HEK293 (cell line): Measurements from ENCODE around the gene SUPT3H.

ENCODE experiments used
- CTCF ChIA-PET: fragments of 350-600 bp; formaldehyde crosslinking; extraction: SDS; loops from one replicate; lab custom pipeline; 2021; ENCODE audit warnings: antibody characterized with exemption; lab: Yijun Ruan, JAX
- POLR2A ChIA-PET: fragments of 300-600 bp; formaldehyde crosslinking; extraction: SDS; loops from one replicate; lab custom pipeline; 2020; ENCODE audit warnings: antibody characterized with exemption, inconsistent platforms; lab: Yijun Ruan, JAX
- H3K27ac ChIP-seq: fragments of 200-500 bp; sonication (Bioruptor generic); 2 replicates; pipeline ENCODE4 v1.5.1; 2014; ENCODE audit warnings: low read depth, low read length, control low read depth, inconsistent platforms; ENCODE audit errors: extremely low read depth
- H3K36me3 ChIP-seq, 2 experiments: fragments of 200-500 bp in 1 of 2; sonication (Bioruptor generic) in 1 of 2; 1 replicate in 1 of 2; 2 replicates in 1 of 2; pipeline ENCODE4 v1.5.1; 2014 to 2017; ENCODE audit warnings: inconsistent platforms in 2 of 2, low read length in 2 of 2; ENCODE audit not compliant: control insufficient read depth in 2 of 2, insufficient read depth in 1 of 2
- H3K4me1 ChIP-seq: fragments of 200-500 bp; sonication (Bioruptor generic); 2 replicates; pipeline ENCODE4 v1.5.1; 2014; ENCODE audit warnings: mild to moderate bottlenecking, low read length, inconsistent platforms; ENCODE audit not compliant: control insufficient read depth, insufficient read depth
- H3K4me3 ChIP-seq: 2 replicates; pipeline ENCODE4 v1.5.1; 2011; ENCODE audit warnings: low read depth, mild to moderate bottlenecking, control low read depth, low read length, moderate library complexity
- H3K9me3 ChIP-seq: fragments of 200-500 bp; sonication (Bioruptor generic); 2 replicates; pipeline ENCODE4 v1.5.1; 2014; ENCODE audit warnings: low read depth, low read length, inconsistent platforms; ENCODE audit not compliant: control insufficient read depth, insufficient read depth
- BCL11B ChIP-seq: fragments of 450-650 bp; formaldehyde crosslinking; IDR thresholded peaks from 2 replicates; pipeline ENCODE4 v1.5.1; 2016; ENCODE audit warnings: low read depth, missing biosample characterization, missing genetic modification characterization
- KLF9 ChIP-seq: fragments of 450-650 bp; formaldehyde crosslinking; IDR thresholded peaks from 2 replicates; pipeline ENCODE4 v1.5.1; 2016; ENCODE audit warnings: missing biosample characterization, missing genetic modification characterization, low read depth
- ZBTB20 ChIP-seq: fragments of 450-650 bp; formaldehyde crosslinking; IDR thresholded peaks from 2 replicates; pipeline ENCODE4 v1.5.1; 2016; ENCODE audit warnings: missing biosample characterization, missing genetic modification characterization
- ZBTB8A ChIP-seq: fragments of 450-650 bp; formaldehyde crosslinking; IDR thresholded peaks from 2 replicates; pipeline ENCODE4 v1.5.1; 2016; ENCODE audit warnings: missing biosample characterization, missing genetic modification characterization
- ZFP69B ChIP-seq: fragments of 450-650 bp; formaldehyde crosslinking; IDR thresholded peaks from 2 replicates; pipeline ENCODE4 v1.5.1; 2016; ENCODE audit warnings: missing biosample characterization, missing genetic modification characterization
- ZNF146 ChIP-seq: fragments of 450-650 bp; formaldehyde crosslinking; IDR thresholded peaks from 2 replicates; pipeline ENCODE4 v1.5.1; 2016; ENCODE audit warnings: missing biosample characterization, missing genetic modification characterization
- ZNF2 ChIP-seq: fragments of 450-650 bp; formaldehyde crosslinking; IDR thresholded peaks from 2 replicates; pipeline ENCODE4 v1.5.1; 2016; ENCODE audit warnings: missing biosample characterization, missing genetic modification characterization
- ZNF416 ChIP-seq: fragments of 450-650 bp; formaldehyde crosslinking; IDR thresholded peaks from 2 replicates; pipeline ENCODE4 v1.5.1; 2016; ENCODE audit warnings: missing biosample characterization, missing genetic modification characterization
- ZNF768 ChIP-seq: fragments of 450-650 bp; formaldehyde crosslinking; IDR thresholded peaks from 2 replicates; pipeline ENCODE4 v1.5.1; 2018; ENCODE audit warnings: missing biosample characterization, mild to moderate bottlenecking, missing genetic modification characterization
- ZSCAN23 ChIP-seq: fragments of 450-650 bp; formaldehyde crosslinking; IDR thresholded peaks from 2 replicates; pipeline ENCODE4 v1.5.1; 2016; ENCODE audit warnings: missing biosample characterization, missing genetic modification characterization
- TF ChIP-seq, protein P1 (sequence below): fragments of 450-650 bp; formaldehyde crosslinking; IDR thresholded peaks from 2 replicates; pipeline ENCODE4 v1.5.1; 2016; ENCODE audit warnings: missing biosample characterization, missing genetic modification characterization
- TF ChIP-seq, protein P2 (sequence below): fragments of 450-650 bp; formaldehyde crosslinking; IDR thresholded peaks from 2 replicates; pipeline ENCODE4 v1.5.1; 2016; ENCODE audit warnings: missing biosample characterization, missing genetic modification characterization, low read depth
- TF ChIP-seq, protein P3 (sequence below): fragments of 450-650 bp; formaldehyde crosslinking; IDR thresholded peaks from 2 replicates; pipeline ENCODE4 v1.5.1; 2016; ENCODE audit warnings: missing biosample characterization, missing genetic modification characterization, borderline replicate concordance

Gene SUPT3H

DNA sequence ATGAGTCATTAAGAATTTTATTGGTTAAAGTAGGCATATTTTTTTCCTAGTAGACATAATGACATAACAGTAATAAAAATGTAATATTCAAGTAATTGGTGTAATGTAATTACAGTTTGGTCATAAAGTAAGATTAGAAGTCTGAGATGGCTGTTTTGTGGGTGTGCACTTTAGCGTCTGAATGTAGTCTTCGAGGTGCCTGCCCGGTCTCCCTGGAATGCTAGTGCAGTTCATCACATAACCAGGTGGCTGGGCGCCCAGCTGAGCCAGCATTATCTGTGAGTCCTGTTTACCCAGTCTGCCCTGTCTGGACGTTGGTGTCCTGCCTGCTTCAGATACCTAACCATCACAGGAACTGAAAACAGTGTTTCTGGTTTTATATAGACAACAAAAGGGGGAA lies 571.1 kb downstream of the SUPT3H start (continued):
- TF ChIP-seq, protein P1, sequence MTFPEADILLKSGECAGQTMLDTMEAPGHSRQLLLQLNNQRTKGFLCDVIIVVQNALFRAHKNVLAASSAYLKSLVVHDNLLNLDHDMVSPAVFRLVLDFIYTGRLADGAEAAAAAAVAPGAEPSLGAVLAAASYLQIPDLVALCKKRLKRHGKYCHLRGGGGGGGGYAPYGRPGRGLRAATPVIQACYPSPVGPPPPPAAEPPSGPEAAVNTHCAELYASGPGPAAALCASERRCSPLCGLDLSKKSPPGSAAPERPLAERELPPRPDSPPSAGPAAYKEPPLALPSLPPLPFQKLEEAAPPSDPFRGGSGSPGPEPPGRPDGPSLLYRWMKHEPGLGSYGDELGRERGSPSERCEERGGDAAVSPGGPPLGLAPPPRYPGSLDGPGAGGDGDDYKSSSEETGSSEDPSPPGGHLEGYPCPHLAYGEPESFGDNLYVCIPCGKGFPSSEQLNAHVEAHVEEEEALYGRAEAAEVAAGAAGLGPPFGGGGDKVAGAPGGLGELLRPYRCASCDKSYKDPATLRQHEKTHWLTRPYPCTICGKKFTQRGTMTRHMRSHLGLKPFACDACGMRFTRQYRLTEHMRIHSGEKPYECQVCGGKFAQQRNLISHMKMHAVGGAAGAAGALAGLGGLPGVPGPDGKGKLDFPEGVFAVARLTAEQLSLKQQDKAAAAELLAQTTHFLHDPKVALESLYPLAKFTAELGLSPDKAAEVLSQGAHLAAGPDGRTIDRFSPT = 0 out of 2 replicates have a peak, but pooled peaks have one; percentile 12
- TF ChIP-seq KLF9 (tag by site-specific recombination) = peak; percentile 25; the same call in 1 of the 2 replicates

DNA sequence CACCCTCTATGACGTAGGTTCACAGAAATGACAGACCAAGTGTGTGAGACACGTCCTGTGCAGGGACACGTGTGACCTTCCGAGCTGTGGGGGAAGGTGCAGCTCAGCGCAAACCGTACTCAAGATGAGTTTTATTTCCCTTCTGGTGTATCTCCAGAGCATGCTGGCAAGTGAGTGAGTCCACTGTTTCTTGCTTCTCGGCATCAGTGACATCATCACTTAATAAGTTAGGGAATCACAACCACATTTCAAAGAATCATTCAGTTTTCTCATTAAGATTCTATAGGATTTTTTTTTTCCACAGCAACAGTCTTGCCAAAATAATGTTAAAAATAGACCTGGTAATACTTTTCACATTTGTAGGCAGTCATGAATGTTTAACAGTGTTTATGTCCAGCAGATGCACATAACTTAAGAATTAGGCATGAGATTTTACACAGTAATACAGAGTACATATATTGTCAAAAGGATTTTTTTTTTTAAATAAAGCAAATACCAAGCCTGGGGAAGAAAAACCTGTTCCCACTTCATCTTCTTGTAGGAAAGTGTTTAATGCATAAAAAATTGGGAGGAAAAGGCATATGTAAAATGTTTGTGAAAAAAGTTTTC lies 572.4 kb downstream of the SUPT3H start:
- Histone ChIP-seq H3K36me3 (no peaks in the 10 kb centered on the region), H3K9me3 (no peaks in the 10 kb centered on the region), H3K4me1 (peaks cover 17% of the 10 kb centered on the region), H3K4me3 (no peak overlapping the region), H3K27ac (no peak overlapping the region)
- POLR2A ChIA-PET = no interaction called here
- no peak for TF ChIP-seq ZNF416 (tag by site-specific recombination)
- no peak for TF ChIP-seq ZFP69B (tag by site-specific recombination)
- TF ChIP-seq, protein P2, sequence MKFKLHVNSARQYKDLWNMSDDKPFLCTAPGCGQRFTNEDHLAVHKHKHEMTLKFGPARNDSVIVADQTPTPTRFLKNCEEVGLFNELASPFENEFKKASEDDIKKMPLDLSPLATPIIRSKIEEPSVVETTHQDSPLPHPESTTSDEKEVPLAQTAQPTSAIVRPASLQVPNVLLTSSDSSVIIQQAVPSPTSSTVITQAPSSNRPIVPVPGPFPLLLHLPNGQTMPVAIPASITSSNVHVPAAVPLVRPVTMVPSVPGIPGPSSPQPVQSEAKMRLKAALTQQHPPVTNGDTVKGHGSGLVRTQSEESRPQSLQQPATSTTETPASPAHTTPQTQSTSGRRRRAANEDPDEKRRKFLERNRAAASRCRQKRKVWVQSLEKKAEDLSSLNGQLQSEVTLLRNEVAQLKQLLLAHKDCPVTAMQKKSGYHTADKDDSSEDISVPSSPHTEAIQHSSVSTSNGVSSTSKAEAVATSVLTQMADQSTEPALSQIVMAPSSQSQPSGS = peak; percentile 70
- TF ChIP-seq, protein P3, sequence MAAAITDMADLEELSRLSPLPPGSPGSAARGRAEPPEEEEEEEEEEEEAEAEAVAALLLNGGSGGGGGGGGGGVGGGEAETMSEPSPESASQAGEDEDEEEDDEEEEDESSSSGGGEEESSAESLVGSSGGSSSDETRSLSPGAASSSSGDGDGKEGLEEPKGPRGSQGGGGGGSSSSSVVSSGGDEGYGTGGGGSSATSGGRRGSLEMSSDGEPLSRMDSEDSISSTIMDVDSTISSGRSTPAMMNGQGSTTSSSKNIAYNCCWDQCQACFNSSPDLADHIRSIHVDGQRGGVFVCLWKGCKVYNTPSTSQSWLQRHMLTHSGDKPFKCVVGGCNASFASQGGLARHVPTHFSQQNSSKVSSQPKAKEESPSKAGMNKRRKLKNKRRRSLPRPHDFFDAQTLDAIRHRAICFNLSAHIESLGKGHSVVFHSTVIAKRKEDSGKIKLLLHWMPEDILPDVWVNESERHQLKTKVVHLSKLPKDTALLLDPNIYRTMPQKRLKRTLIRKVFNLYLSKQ = no peak
- no peak for TF ChIP-seq ZBTB8A (tag by site-specific recombination)
- CTCF ChIA-PET = interaction anchor here (0.6 to 1.2 kb wide), 3 partner anchors 329 to 1125 kb away, joined by 3 to 5 read pairs (median 3); no protein-coding TSS in a partner anchor

DNA sequence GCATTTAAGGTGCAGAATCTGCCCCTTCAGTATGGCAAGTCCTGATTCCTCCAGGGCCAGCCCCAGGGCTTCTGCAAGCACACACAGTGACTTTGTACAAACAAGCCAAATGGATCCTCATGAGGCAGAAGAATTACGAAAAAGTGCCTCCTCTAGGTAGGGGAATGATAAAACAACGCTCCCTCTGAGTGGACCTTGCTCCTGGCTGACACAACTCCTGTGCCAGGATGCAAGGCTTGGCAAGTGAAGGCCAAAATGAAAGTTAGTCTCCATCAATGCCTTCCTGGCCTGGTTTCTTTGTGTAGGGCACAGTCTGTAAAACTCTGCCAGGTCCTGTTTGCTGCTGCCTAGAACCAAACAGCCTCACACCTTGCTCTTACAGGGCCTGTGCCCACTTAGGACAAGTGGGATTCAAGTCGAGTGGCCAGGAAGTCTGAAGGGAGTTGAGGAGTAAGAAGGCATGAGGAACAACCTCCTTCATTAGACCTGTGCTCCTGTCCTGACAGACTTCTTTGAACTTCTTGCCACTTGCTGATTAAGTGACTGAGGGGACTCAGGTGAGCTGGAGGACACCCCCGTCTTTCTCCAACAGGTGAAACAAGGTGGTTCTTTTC lies 573.1 kb downstream of the SUPT3H start:
- Histone ChIP-seq H3K27ac (no peak overlapping the region), H3K4me3 (no peak overlapping the region), H3K4me1 (peaks cover 22% of the 10 kb centered on the region), H3K36me3 (no peaks in the 10 kb centered on the region), H3K9me3 (no peaks in the 10 kb centered on the region)
- TF ChIP-seq ZNF146 = no peak
- no peak for TF ChIP-seq ZBTB20 (tag by site-specific recombination)
- TF ChIP-seq ZNF2 (tag by site-specific recombination) = no peak
- TF ChIP-seq ZNF768 (tag by site-specific recombination) = no peak
- TF ChIP-seq, protein P3 = no peak
- no peak for TF ChIP-seq ZSCAN23 (tag by site-specific recombination)
- no peak for TF ChIP-seq BCL11B (tag by site-specific recombination)
- CTCF ChIA-PET = interaction anchor here (0.6 kb wide), 2 partner anchors 329 to 503 kb away, joined by 3 read pairs; no protein-coding TSS in a partner anchor
- POLR2A ChIA-PET = no interaction called here
